ENCODE data around the gene DDB1. TPM values are rescaled to one million over a fixed set of nuclear protein-coding genes. Genes with fewer than 3 reads are reported as not detected.

Gene DDB1
- total RNA-seq, 1 experiment from 2014 or later = 297 TPM

DNA sequence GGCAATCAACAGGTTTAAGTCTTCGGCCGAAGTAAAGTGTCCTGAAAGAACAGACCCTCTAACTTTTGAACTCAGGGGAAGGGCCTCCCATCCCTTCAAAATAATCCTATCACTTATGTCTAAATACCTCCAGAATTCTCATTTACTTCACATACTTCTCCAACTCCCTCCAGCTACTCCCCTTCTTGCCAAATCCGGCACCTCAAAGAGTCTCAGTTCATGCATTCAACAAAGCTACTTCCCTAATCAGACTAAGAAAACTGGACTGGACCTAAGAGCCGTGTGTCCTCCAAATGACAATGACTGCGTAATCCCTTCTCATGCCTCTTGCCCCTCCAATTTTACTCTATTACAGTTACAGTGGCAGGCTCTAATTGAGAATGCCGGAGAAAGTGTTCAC lies 1.3 kb downstream of the DDB1 start:
- no peak overlapping the region for H3T11ph ChIP-seq (ENCODE audit: low read length)
- DNase-seq = no peak
- no peak for TF ChIP-seq CTCF (conservative IDR thresholded peaks at IDR 0.05)
- H2BK20ac ChIP-seq (ENCODE audit: low read depth, low read length, poor library complexity, severe bottlenecking) = no peak overlapping the region
- no peak overlapping the region for H4K8ac ChIP-seq (replicated peaks; ENCODE audit: insufficient read length, low read depth, low read length)
- no peaks in the 10 kb centered on the region for H3K27me3 ChIP-seq (ENCODE audit: insufficient read depth, low read length)
- no peaks in the 10 kb centered on the region for H4K20me1 ChIP-seq (ENCODE audit: control insufficient read depth, insufficient read depth, insufficient read length)
- no peak overlapping the region for H3K23ac ChIP-seq (ENCODE audit: insufficient read length, low read depth, low read length)
- H3K36me3 Mint-ChIP-seq (ENCODE audit: insufficient read depth in 1 of 3, low read depth in 3 of 3) = peaks cover 25 to 42% (median 37%) of the 10 kb centered on the region in 3 experiments; a peak in 6 of 7 replicates
- H3K9me3 ChIP-seq (ENCODE audit: control insufficient read depth, low read depth, low read length) = no peaks in the 10 kb centered on the region
- H3K4me1 Mint-ChIP-seq = peaks cover 39 to 44% of the 10 kb centered on the region in 2 experiments
- H3K56ac ChIP-seq (ENCODE audit: insufficient read length, low read depth, low read length) = no peak overlapping the region
- peak overlapping the region; percentile 95 to 98 for H3K4me3 Mint-ChIP-seq
- H3K9ac ChIP-seq (ENCODE audit: extremely low read depth, insufficient read length, low read length) = peak overlapping the region; percentile 97
- H4K91ac ChIP-seq (ENCODE audit: insufficient read length, low read depth, low read length) = no peak overlapping the region
- H2BK120ac ChIP-seq (ENCODE audit: low read depth, low read length, poor library complexity, severe bottlenecking) = no peak overlapping the region
- H3K27ac Mint-ChIP-seq = peak overlapping the region; percentile 55 to 97 (median 96); a peak in 4 of 7 replicates
- H3K14ac ChIP-seq (ENCODE audit: insufficient read depth, low read length) = no peak overlapping the region
- no CpG with 5 or more reads among the region's 6 CpGs for WGBS (ENCODE audit: extremely low coverage, insufficient read length, low lambda C conversion rate)
- peak overlapping the region; percentile 94 for H3K4me2 ChIP-seq (ENCODE audit: insufficient read depth, insufficient read length, low read length)
- H3K27me3 Mint-ChIP-seq (ENCODE audit: low read depth) = no peaks in the 10 kb centered on the region
- H3K79me1 ChIP-seq (ENCODE audit: insufficient read depth, low read depth, low read length, poor library complexity, severe bottlenecking) = no peaks in the 10 kb centered on the region
- no peak overlapping the region for H2BK15ac ChIP-seq (ENCODE audit: low read depth, low read length)
- no peaks in the 10 kb centered on the region for H3K9me3 Mint-ChIP-seq
- no peak overlapping the region for H3K4ac ChIP-seq (ENCODE audit: low read depth, low read length)
- H3K27ac ChIP-seq (ENCODE audit: insufficient read length, low read depth, low read length) = no peak overlapping the region
- peaks cover 28% of the 10 kb centered on the region for H3K79me2 ChIP-seq (ENCODE audit: insufficient read depth, low read length)
- peaks cover 13% of the 10 kb centered on the region for H3K23me2 ChIP-seq (ENCODE audit: insufficient read length, low read depth, low read length, poor library complexity, severe bottlenecking)
- no peak overlapping the region for H4K5ac ChIP-seq (ENCODE audit: insufficient read length, low read depth, low read length)
- no peak overlapping the region for H2BK12ac ChIP-seq (ENCODE audit: insufficient read length, low read depth, low read length)
- peaks cover 5% of the 10 kb centered on the region for H3K4me1 ChIP-seq (ENCODE audit: insufficient read depth, low read length)
- H2AFZ ChIP-seq (ENCODE audit: low read length) = no peak overlapping the region
- H2BK5ac ChIP-seq (ENCODE audit: insufficient read length, low read length) = no peak overlapping the region
- no peak overlapping the region for H3K18ac ChIP-seq (ENCODE audit: insufficient read length, low read depth, low read length)
- H2AK5ac ChIP-seq (ENCODE audit: insufficient read length, low read length) = no peak overlapping the region
